Neural progenitor cell (in vitro differentiated cells): Measurements from ENCODE around the gene DBP.

Experiments used
- EZH2 ChIP-seq: fragments of 200-600 bp; sonication (generic); IDR thresholded peaks from 2 replicates; pipeline ENCODE4 v1.6.1; 2017; ENCODE audit warnings: antibody characterized with exemption, mild to moderate bottlenecking, moderate library complexity
- TF ChIP-seq, protein P1 (sequence below): fragments of 200-600 bp; sonication (generic); IDR thresholded peaks from 2 replicates; pipeline ENCODE4 v1.5.1; 2017; ENCODE audit warnings: antibody characterized with exemption, mild to moderate bottlenecking

- TF ChIP-seq, protein P1, sequence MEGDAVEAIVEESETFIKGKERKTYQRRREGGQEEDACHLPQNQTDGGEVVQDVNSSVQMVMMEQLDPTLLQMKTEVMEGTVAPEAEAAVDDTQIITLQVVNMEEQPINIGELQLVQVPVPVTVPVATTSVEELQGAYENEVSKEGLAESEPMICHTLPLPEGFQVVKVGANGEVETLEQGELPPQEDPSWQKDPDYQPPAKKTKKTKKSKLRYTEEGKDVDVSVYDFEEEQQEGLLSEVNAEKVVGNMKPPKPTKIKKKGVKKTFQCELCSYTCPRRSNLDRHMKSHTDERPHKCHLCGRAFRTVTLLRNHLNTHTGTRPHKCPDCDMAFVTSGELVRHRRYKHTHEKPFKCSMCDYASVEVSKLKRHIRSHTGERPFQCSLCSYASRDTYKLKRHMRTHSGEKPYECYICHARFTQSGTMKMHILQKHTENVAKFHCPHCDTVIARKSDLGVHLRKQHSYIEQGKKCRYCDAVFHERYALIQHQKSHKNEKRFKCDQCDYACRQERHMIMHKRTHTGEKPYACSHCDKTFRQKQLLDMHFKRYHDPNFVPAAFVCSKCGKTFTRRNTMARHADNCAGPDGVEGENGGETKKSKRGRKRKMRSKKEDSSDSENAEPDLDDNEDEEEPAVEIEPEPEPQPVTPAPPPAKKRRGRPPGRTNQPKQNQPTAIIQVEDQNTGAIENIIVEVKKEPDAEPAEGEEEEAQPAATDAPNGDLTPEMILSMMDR, result no peak
- no peak for TF ChIP-seq EZH2
These were observed 31.2 kb upstream of the DBP start for GRCh38 chr19:48668332-48668731.
